Osteoblast (primary cell): ENCODE results near the gene CARD6. TPM values are rescaled to one million over a fixed set of nuclear protein-coding genes. Genes with fewer than 3 reads are reported as not detected.
"Not testable (repeated sequence)": the region's sequence is repeated elsewhere in the genome, so short reads cannot be mapped to it uniquely, and the experiment has no call there.

Experiments used
- DNase-seq: peaks from one replicate; pipeline ENCODE4 v3.0.0; 2011; ENCODE audit warnings: low spot score, mixed read lengths; ENCODE audit not compliant: insufficient read length; ENCODE audit errors: missing footprints
- H2AFZ ChIP-seq: 2 replicates; pipeline ENCODE4 v1.6.0; 2011; ENCODE audit warnings: mild to moderate bottlenecking, low read length
- H3K27ac ChIP-seq: 2 replicates; pipeline ENCODE4 v1.5.1; 2011; ENCODE audit warnings: mild to moderate bottlenecking, low read depth, low read length, moderate library complexity
- H3K27me3 ChIP-seq: 2 replicates; pipeline ENCODE4 v1.6.0; 2012; ENCODE audit warnings: mild to moderate bottlenecking, control low read depth, inconsistent platforms, low read length, moderate library complexity; ENCODE audit not compliant: insufficient read depth
- H3K36me3 ChIP-seq: 2 replicates; pipeline ENCODE4 v1.5.1; 2011; ENCODE audit warnings: mild to moderate bottlenecking, low read length, control low read depth, moderate library complexity; ENCODE audit not compliant: insufficient read depth
- H3K4me1 ChIP-seq: 2 replicates; pipeline ENCODE4 v1.5.1; 2011; ENCODE audit warnings: mild to moderate bottlenecking, low read length, control low read depth, moderate library complexity; ENCODE audit not compliant: insufficient read depth
- H3K4me2 ChIP-seq: 2 replicates; pipeline ENCODE4 v1.6.0; 2011; ENCODE audit warnings: mild to moderate bottlenecking, low read length; ENCODE audit not compliant: insufficient read depth
- H3K4me3 ChIP-seq: fragments of 200-600 bp; sonication (generic); 3 replicates; pipeline ENCODE4 v1.5.1; 2012; ENCODE audit warnings: mild to moderate bottlenecking, low read length, inconsistent platforms; ENCODE audit not compliant: insufficient read depth
- H3K79me2 ChIP-seq: 2 replicates; pipeline ENCODE4 v1.6.0; 2012; ENCODE audit warnings: mild to moderate bottlenecking, low read length, control low read depth, inconsistent platforms; ENCODE audit not compliant: insufficient read depth
- H3K9me3 ChIP-seq: 2 replicates; pipeline ENCODE4 v1.5.1; 2011; ENCODE audit warnings: low read depth, low read length, control low read depth
- H4K20me1 ChIP-seq: 2 replicates; pipeline ENCODE4 v1.6.0; 2012; ENCODE audit warnings: mild to moderate bottlenecking, low read length, control low read depth; ENCODE audit not compliant: insufficient read depth
- CTCF ChIP-seq: IDR thresholded peaks from 2 replicates; pipeline ENCODE4 v1.5.1; 2011; ENCODE audit warnings: mild to moderate bottlenecking, low read depth, low read length, moderate library complexity; ENCODE audit errors: extremely low read depth
- total RNA-seq: library from RNA; depleted of rRNA; stranded (reverse); fragments of >200 nt; gene quantifications from 2 replicates; pipeline ENCODE4 v1.2.3, GENCODE V29; 2012

Gene CARD6
- total RNA-seq, 1 donor: 19.5 TPM

- no peaks in the 10 kb centered on the region for H3K36me3 ChIP-seq
- no peak for TF ChIP-seq CTCF
- H3K4me1 ChIP-seq: peaks cover 3% of the 10 kb centered on the region
- H3K4me3 ChIP-seq: no peak overlapping the region
- peaks cover 4% of the 10 kb centered on the region for H3K9me3 ChIP-seq
- DNase-seq: no peak
- H3K4me2 ChIP-seq: no peak overlapping the region
- no peaks in the 10 kb centered on the region for H3K27me3 ChIP-seq
- no peak overlapping the region for H2AFZ ChIP-seq
- H4K20me1 ChIP-seq: no peaks in the 10 kb centered on the region
- H3K79me2 ChIP-seq: no peaks in the 10 kb centered on the region
- H3K27ac ChIP-seq: no peak overlapping the region
Observed at GRCh38 chr5:40882291-40882690, 41.1 kb downstream of the CARD6 start.

- H3K4me3 ChIP-seq, H3K9me3 ChIP-seq, H3K27ac ChIP-seq, H3K27me3 ChIP-seq, H2AFZ ChIP-seq, H4K20me1 ChIP-seq, H3K4me2 ChIP-seq, H3K4me1 ChIP-seq, H3K36me3 ChIP-seq, H3K79me2 ChIP-seq, DNase-seq: not testable (repeated sequence)
Observed at GRCh38 chr5:40883051-40883450, 41.9 kb downstream of the CARD6 start.

- H3K79me2 ChIP-seq, DNase-seq: not testable (repeated sequence)
Observed at GRCh38 chr5:40895440-40896425, 54.6 kb downstream of the CARD6 start.

GRCh38 chr5:40904205-40904993, 63.2 kb downstream of the CARD6 start:
- no peaks in the 10 kb centered on the region for H3K9me3 ChIP-seq
- H3K36me3 ChIP-seq: no peaks in the 10 kb centered on the region
- peak; percentile 84 for DNase-seq
- no peaks in the 10 kb centered on the region for H4K20me1 ChIP-seq
- TF ChIP-seq CTCF: peak; percentile 99
- H3K27ac ChIP-seq: no peak overlapping the region
- H3K27me3 ChIP-seq: no peaks in the 10 kb centered on the region
- H3K4me3 ChIP-seq: no peak overlapping the region
- no peak overlapping the region for H2AFZ ChIP-seq
- H3K4me2 ChIP-seq: no peak overlapping the region
- no peaks in the 10 kb centered on the region for H3K4me1 ChIP-seq
- H3K79me2 ChIP-seq: no peaks in the 10 kb centered on the region

More at GRCh38 chr5:40895440-40896425, 54.6 kb downstream of the CARD6 start:
- H3K27me3 ChIP-seq, H2AFZ ChIP-seq, H4K20me1 ChIP-seq, H3K4me3 ChIP-seq, H3K4me2 ChIP-seq, H3K4me1 ChIP-seq, H3K9me3 ChIP-seq, H3K36me3 ChIP-seq, H3K27ac ChIP-seq: not testable (repeated sequence)
